Gastroesophageal sphincter (tissue), 3 donors: ENCODE data around the gene PRSS8.

Experiments used
- EP300 ChIP-seq: sonication (generic); formaldehyde crosslinking; IDR thresholded peaks from one replicate; pipeline ENCODE4 v1.6.1; 2017; ENCODE audit warnings: antibody characterized with exemption, mild to moderate bottlenecking
- POLR2A ChIP-seq, 2 donors: fragments of 450-650 bp; IDR thresholded peaks; one replicate each; pipeline ENCODE4 v1.6.1; 2017; ENCODE audit warnings: antibody characterized with exemption in 2 of 2, mild to moderate bottlenecking in 2 of 2, moderate library complexity in 1 of 2
- POLR2AphosphoS5 ChIP-seq: sonication (generic); formaldehyde crosslinking; IDR thresholded peaks from one replicate; pipeline ENCODE4 v1.6.1; 2017; ENCODE audit warnings: antibody characterized with exemption
- TF ChIP-seq, protein P1 (sequence below), 4 experiments: fragments of 200-600 bp in 2 of 4; fragments of 450-650 bp in 2 of 4; sonication (generic) in 1 of 4; IDR thresholded peaks; one replicate each; pipeline ENCODE4 v1.5.1; 2017 to 2019; ENCODE audit warnings: antibody characterized with exemption in 4 of 4, mild to moderate bottlenecking in 2 of 4, moderate library complexity in 2 of 4

DNA sequence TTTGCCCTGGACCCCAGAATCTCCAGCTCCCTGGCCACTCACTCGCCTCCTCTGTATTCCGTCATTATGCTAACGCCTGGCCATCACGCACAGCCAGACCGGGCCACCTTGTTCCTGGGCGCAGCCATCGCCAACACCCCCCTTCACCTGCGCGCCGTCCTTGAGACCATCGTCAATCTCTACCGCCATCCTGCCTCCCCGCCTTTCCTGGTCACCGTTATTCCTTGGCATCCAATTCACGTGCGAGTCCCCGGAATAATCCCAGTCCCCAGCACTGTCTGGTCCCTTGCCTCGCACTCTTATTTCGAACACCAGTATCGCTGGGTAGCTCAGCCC, 41.5 kb downstream of the PRSS8 start:
- TF ChIP-seq, protein P1, sequence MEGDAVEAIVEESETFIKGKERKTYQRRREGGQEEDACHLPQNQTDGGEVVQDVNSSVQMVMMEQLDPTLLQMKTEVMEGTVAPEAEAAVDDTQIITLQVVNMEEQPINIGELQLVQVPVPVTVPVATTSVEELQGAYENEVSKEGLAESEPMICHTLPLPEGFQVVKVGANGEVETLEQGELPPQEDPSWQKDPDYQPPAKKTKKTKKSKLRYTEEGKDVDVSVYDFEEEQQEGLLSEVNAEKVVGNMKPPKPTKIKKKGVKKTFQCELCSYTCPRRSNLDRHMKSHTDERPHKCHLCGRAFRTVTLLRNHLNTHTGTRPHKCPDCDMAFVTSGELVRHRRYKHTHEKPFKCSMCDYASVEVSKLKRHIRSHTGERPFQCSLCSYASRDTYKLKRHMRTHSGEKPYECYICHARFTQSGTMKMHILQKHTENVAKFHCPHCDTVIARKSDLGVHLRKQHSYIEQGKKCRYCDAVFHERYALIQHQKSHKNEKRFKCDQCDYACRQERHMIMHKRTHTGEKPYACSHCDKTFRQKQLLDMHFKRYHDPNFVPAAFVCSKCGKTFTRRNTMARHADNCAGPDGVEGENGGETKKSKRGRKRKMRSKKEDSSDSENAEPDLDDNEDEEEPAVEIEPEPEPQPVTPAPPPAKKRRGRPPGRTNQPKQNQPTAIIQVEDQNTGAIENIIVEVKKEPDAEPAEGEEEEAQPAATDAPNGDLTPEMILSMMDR (IDR thresholded peaks at IDR 0.05) = no peak
- no peak for TF ChIP-seq POLR2A (IDR thresholded peaks at IDR 0.05)
- TF ChIP-seq EP300 = no peak
- TF ChIP-seq POLR2AphosphoS5 = no peak
